HG03066 (cell line): ENCODE measurements around the gene PTPRA.
"Not testable (repeated sequence)": the region's sequence is repeated elsewhere in the genome, so short reads cannot be mapped to it uniquely, and the experiment has no call there.

Experiments used
- ATAC-seq: cut with Tn5 transposase; IDR thresholded peaks from one replicate; pipeline ENCODE4 v1.9.1; 2021; ENCODE audit warnings: low read depth; ENCODE audit not compliant: unreplicated experiment

PTPRA gene

GRCh38 chr20:3067139-3068014, 194.1 kb downstream of the PTPRA start:
- ATAC-seq: no peak

GRCh38 chr20:3068075-3068474, 194.8 kb downstream of the PTPRA start:
- ATAC-seq: no peak

- no peak for ATAC-seq
Measured at GRCh38 chr20:3068986-3069900, 196.0 kb downstream of the PTPRA start.

- no peak for ATAC-seq
Measured at GRCh38 chr20:3070725-3071124, 197.4 kb downstream of the PTPRA start.

- ATAC-seq: no peak
Measured at GRCh38 chr20:3071266-3071609, 198.0 kb downstream of the PTPRA start.

- no peak for ATAC-seq
Measured at GRCh38 chr20:3071610-3072529, 198.6 kb downstream of the PTPRA start, which contains the start of gene OXT. OXT (plus strand) TSS chr20:3071620; CDS start chr20:3071656, 36 bp downstream.

GRCh38 chr20:3072530-3073250, 199.4 kb downstream of the PTPRA start:
- no peak for ATAC-seq

- not testable (repeated sequence) for ATAC-seq
Measured at GRCh38 chr20:3073251-3073643, 200.0 kb downstream of the PTPRA start.

- no peak for ATAC-seq
Measured at GRCh38 chr20:3074812-3075211, 201.5 kb downstream of the PTPRA start.

- not testable (repeated sequence) for ATAC-seq
Measured at GRCh38 chr20:3075315-3075714, 202.0 kb downstream of the PTPRA start.

- ATAC-seq: no peak
Measured at GRCh38 chr20:3077618-3078134, 204.4 kb downstream of the PTPRA start.

GRCh38 chr20:3080939-3081388, 207.7 kb downstream of the PTPRA start:
- ATAC-seq: no peak

- no peak for ATAC-seq
Measured at GRCh38 chr20:3081641-3082040, 208.4 kb downstream of the PTPRA start.

- ATAC-seq: no peak
Measured at GRCh38 chr20:3082306-3082951, 209.1 kb downstream of the PTPRA start.

- no peak for ATAC-seq
Measured at GRCh38 chr20:3082955-3083952, 210.0 kb downstream of the PTPRA start.

GRCh38 chr20:3084283-3084985, 211.2 kb downstream of the PTPRA start, which contains the start of gene AVP:
AVP (minus strand) TSS chr20:3084724; CDS start chr20:3084674, 50 bp downstream.
- ATAC-seq: no peak

GRCh38 chr20:3084986-3085360, 211.7 kb downstream of the PTPRA start:
- ATAC-seq: no peak
